GM12875 (cell line): ENCODE measurements around the gene SDK1.
"Not testable (repeated sequence)": the region's sequence is repeated elsewhere in the genome, so short reads cannot be mapped to it uniquely, and the experiment has no call there.

Experiments
- H3K4me3 ChIP-seq: one replicate; pipeline ENCODE4 v1.5.1; 2011; ENCODE audit warnings: low read depth, low read length, control low read depth
- TF ChIP-seq, protein P1 (sequence below): IDR thresholded peaks from 2 replicates; pipeline ENCODE4 v1.5.1; 2011; ENCODE audit warnings: low read depth, mild to moderate bottlenecking, control low read depth, inconsistent platforms, low read length, moderate library complexity, borderline replicate concordance; ENCODE audit not compliant: insufficient read depth

SDK1 gene

DNA sequence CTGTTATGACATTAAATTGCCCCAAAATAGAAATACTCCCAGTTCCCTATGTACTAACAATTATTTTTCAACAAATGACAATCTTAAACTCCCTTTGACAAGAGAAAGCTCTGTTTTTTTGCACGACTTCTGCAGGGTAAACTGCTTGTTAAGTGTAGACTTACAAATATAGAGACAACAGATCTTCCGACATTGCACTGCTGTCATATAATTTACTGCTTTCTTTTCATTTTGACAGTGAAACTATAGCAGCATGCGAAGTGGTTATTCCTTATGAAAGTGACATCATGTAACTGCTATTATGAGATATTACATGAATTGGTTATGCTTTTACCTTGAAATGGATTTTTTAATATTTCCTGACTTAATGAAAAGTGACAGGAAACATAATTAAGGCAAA lies 659.9 kb downstream of the SDK1 start:
- TF ChIP-seq, protein P1, sequence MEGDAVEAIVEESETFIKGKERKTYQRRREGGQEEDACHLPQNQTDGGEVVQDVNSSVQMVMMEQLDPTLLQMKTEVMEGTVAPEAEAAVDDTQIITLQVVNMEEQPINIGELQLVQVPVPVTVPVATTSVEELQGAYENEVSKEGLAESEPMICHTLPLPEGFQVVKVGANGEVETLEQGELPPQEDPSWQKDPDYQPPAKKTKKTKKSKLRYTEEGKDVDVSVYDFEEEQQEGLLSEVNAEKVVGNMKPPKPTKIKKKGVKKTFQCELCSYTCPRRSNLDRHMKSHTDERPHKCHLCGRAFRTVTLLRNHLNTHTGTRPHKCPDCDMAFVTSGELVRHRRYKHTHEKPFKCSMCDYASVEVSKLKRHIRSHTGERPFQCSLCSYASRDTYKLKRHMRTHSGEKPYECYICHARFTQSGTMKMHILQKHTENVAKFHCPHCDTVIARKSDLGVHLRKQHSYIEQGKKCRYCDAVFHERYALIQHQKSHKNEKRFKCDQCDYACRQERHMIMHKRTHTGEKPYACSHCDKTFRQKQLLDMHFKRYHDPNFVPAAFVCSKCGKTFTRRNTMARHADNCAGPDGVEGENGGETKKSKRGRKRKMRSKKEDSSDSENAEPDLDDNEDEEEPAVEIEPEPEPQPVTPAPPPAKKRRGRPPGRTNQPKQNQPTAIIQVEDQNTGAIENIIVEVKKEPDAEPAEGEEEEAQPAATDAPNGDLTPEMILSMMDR, result no peak
- no peak overlapping the region for H3K4me3 ChIP-seq

DNA sequence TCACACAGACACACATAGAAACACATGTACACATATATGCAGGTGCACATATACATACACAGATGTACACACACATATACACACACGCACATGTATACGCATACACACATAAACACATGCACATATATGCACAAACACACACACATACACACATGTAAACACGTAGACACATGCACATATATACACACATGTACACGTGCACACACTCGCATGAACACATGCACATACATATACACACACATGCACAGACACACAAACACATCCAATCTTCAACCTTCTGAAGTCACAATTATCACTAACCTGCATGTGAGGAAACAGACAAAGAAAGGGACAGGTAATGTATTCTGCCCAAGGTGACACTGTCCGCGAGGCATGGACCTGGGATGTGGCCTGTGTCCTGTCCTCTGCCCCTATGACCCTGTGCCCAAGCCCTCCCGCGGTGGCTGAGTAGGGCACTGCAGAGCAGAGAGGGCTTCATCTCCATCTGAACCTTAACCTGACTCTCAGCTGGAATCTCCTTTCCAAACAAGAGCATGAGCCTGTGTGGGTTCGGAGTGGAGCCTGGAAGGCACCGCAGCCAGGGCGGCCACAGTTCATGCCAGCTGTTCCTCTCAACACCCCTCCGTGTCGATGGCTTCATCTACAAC lies 660.9 kb downstream of the SDK1 start:
- TF ChIP-seq, protein P1, result no peak
- H3K4me3 ChIP-seq, result no peak overlapping the region

DNA sequence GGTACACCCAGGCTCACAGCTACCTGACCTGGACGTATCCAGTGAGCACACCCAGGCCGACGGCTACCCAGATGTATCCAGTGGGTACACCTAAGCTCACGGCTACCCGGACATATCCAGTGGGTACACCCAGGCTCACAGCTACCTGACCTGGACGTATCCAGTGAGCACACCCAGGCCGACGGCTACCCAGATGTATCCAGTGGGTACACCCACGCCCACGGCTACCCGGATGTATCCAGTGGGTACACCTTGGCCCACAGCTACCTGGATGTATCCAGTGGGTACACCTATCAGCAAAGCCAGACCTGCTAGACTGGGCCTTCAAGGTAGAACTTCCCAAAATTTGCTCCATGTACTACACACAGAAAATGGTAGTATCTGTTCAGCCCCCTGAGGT lies 662.7 kb downstream of the SDK1 start:
- not testable (repeated sequence) for H3K4me3 ChIP-seq

DNA sequence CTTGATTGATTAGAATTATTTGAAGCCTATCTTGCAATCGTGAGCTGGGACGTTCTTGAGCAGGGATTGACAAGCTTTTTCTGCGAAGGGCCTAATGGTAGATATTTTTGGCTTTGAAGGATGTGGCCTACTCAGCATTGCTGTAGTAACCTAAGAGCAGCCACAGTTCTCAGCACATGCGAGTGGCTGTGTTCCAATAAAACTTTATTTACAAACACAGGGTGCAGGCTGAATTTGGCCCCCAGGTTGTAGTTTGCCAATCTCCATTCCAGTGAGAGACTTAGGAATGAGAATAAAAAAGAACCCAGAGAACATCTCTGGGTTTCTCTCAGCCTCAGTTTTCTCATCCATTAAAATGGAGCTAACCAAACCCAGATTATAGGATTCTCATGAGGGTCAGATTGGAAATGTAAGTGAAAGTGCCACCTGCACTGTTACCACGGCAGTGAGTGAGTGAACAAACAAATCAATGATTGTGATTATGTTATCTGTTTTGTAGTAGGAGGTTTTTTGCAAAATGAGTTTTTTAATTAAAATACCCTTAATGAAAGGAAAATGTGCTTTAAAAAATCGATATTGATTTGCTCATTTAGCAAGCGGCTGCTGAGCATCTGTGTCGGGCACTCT lies 664.0 kb downstream of the SDK1 start:
- TF ChIP-seq, protein P1, result no peak

DNA sequence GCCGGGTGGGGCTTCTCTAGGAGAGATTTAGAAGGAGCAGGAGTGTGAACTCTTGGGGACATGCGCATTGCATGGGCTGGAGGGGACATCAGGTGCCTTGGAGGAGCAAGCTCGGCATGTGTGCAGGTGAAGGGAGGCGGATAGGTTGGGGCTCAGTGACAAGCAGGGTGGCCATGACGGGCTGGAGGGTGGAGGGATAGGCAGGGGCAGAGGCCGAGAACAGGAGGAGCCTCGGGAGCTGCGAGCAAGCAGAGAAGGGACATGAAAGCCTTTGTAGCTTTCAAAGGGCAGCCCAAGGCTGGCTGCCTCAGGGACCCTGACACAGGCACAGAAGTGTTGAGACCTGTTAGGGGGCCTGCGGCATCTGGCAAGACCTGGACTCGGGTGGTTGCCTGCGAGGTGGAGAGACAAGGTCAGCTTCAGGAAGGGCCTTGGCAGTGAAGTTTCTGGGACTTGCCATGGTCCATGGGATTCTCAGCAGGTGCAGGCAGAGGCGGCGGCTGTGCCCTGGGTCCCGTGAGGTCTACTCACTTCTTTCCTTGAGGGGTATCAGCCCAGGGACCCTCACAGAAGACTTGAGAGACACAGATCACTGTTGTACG lies 664.8 kb downstream of the SDK1 start:
- no peak overlapping the region for H3K4me3 ChIP-seq

More for the DNA sequence above, 664.0 kb downstream of the SDK1 start:
- no peak overlapping the region for H3K4me3 ChIP-seq

DNA sequence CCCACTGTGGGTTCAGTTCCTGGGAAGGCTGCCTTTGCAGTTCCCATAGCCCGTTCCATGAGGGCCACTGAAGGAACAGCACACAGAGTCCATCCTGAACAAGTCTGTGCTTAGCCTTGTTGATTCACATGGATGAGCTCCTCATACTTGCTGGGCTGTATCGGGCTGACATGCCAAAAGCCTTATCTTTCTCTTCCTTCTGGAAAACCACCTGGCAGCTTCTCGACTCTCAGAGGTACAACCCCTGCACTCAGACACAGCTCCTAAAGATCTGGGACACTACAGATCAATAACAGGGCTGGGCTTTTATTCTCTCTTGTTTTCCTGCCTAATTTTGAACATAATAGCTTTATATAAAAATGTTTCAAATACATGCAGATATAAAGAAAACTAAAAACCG lies 667.2 kb downstream of the SDK1 start:
- TF ChIP-seq, protein P1, result no peak
- no peak overlapping the region for H3K4me3 ChIP-seq

More for the DNA sequence above, 664.8 kb downstream of the SDK1 start:
- TF ChIP-seq, protein P1, result no peak

DNA sequence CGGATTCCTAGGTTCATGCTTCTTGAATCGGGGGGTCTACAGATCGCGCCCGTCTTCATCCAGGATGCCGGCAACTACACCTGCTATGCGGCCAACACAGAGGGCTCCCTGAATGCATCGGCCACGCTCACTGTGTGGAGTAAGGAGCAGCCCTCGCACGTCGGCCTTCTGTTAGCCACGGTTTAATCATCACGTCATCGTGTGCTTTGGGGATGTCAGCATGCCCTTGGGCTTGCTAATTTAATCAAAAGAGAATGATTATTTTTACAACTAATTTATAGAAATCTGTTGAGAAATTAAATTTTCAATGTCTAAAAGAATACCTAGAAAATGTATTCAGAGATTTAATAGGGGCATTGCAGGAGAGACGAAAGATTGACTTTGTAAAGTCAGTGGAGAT lies 668.2 kb downstream of the SDK1 start:
- TF ChIP-seq, protein P1, result no peak
- no peak overlapping the region for H3K4me3 ChIP-seq
